Stimulated activated CD4-positive, alpha-beta T cell treated with anti-CD3 and anti-CD28 coated beads, Interleukin-4, amount 100 ng/mL, for 24 hours (primary cell): ENCODE measurements around the gene SLC2A4.
"Not testable (repeated sequence)": the region's sequence is repeated elsewhere in the genome, so short reads cannot be mapped to it uniquely, and the experiment has no call there.

ENCODE experiments used
- DNase-seq: peaks from one replicate; pipeline ENCODE4 v3.0.0-alpha.2; 2020

SLC2A4 gene

DNA sequence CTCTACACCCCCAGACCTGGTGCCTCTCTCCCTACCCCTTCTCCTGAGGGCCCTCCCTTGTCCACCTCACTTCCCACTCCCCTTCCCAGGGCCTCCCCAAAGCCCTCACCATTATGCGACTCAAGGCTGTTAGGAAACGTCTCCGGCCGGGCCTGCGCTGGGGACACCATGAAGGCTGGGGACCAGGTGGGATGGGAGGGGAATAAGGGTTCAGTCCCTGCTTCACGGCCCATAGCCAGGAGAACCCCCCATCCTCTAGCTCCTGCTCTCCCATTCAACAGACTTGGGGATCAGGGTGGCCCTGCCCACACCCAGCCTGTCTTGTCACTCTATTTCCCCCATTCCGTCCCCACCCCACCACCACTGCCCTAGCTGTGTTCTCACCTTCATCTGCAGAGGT, 45.5 kb downstream of the SLC2A4 start:
- DNase-seq = no peak

DNA sequence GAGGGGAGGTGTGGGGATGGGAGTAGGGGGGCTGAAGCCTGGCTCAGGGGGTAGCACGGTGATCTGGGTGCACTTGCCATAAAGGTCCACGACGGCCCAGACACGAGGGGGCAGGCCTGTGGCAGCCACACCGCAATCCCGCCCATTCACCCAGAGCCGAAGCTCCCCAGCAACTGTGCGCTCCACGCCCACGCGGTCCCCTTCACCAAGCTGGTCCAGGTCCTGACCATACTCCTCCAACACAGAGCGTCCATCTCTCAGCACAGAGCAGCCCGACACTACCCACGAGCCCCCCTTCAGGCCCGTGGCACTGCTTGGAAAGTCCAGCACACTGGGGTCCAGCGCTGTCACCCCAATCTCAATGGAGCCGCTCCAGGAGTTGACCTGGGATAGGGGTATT, 46.0 kb downstream of the SLC2A4 start:
- DNase-seq = no peak

DNA sequence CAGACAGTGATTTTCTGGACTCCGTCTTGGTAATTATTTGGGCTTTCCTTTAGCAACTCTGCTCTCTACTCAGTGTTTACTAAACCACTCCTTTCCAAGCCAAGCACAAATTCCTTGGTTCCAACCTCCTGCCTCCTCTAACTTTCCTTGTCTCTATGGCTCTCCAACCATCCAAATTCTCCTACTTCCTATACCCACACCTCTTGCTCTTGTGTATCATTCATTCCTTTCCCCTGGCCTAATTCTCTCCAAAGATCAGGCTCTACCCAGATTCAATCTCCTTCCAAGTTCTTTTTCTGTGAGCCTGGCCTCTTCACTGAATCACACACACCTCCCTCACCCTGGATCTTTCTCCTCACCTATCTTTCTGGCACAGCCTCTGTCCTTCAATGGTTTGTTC, 46.5 kb downstream of the SLC2A4 start:
- DNase-seq = no peak

DNA sequence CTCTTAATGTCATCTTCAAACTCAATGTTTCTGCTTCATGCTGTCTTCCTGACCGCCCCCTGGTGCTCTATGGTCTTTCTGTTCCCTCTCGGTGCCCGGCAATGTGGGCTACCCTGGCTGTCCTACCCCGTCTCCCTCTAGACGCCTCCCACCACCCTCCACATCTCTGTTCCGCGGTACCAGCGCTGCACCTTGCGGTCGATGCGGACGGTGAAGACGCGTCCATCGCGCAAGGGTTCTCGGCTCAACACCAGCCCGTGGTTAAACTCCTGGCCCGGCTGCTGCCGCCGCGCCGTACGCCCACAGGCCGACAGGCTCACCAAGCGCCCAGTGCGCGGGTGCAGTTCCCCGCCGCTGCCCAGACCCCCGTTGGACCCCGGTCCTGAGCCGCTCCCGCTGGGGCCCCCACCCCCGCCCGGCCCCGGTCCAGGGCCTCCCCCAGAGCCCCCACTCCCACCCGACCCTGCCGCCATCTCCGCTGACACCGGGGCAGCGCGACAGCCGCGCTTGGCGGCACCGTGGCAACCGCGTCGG, 47.4 kb downstream of the SLC2A4 start, which contains the start of gene NEURL4:
Gene NEURL4 (minus strand): TSS at position 496 of the 534 bp plus-strand sequence. CDS start 23 bp downstream, at position 473.
- DNase-seq = no peak

GRCh38 chr17:7329374-7329996, 48.0 kb downstream of the SLC2A4 start:
- peak; percentile 96 for DNase-seq

DNA sequence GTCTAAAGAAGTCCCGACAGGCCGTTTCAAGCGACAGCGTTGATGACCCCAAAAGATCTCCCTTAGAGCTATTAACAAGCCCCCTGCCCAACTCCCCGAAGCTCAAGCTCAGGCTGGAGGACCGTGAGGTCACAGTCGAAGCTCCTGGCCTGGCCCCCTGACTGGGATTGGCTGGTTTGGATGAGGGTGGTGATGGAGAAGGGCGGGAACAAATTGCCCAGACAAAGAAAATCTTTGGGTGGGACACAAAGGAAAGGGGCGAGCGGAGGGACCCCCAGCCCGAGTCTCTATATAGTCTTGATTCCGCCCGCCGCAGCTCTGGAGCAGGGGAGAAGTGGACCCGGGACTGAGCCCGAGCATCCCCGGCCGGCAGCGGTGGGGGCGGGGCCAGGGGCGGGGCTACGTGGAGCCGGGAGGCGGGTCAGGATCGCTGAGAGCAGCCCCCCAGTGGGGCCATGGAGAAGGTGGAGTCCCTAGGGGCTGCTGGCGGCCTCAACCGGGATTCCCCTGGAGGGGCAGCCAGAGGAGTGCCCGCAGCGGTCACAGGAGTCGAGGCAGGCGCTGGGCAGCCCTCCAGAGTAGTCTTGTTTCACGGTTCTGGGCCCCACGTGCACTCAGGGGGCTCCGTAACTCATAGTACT, 48.6 kb downstream of the SLC2A4 start:
- peak; percentile 84 for DNase-seq

- DNase-seq = no peak
Observed at GRCh38 chr17:7330638-7331015, 49.1 kb downstream of the SLC2A4 start.

DNA sequence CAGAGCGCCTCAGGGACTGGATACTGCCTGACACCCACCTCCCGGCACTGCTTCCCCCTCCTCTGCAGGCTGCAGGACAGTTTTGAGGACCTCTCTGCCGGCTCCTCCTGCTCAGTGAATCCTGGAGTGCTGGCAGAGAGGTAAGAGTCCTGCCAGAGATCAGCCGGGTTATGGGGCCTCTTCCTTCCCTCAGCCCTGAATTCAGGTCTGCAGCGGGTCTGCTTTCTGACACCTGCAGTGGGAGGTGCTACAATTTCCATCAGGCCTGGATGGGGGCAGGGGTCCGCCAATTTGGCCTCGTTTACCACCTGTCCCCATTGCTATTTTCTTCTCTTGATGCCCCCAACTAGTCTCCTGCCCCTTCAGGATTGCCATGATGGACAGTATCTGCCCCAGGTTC, 50.6 kb downstream of the SLC2A4 start:
- DNase-seq = no peak

DNA sequence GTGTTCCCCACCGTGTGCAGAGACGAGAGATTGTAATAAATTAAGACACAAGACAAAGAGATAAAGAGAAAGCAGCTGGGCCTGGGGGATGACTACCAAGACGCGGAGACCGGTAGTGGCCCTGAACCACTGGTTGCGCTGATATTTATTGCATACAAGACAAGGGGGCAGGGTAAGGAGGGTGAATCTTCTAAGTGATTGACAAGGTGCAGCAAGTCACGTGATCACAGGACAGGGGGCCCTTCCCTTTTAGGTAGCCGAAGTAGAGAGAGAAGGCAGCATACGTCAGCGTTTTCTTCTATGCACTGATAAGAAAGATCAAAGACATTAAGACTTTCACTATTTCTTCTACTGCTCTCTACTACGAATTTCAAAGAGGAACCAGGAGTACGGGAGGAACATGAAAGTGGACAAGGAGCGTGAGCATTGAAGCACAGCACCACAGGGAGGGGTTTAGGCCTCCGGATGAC, 51.1 kb downstream of the SLC2A4 start:
- DNase-seq = not testable (repeated sequence)

GRCh38 chr17:7334938-7335538, 53.5 kb downstream of the SLC2A4 start:
- no peak for DNase-seq

DNA sequence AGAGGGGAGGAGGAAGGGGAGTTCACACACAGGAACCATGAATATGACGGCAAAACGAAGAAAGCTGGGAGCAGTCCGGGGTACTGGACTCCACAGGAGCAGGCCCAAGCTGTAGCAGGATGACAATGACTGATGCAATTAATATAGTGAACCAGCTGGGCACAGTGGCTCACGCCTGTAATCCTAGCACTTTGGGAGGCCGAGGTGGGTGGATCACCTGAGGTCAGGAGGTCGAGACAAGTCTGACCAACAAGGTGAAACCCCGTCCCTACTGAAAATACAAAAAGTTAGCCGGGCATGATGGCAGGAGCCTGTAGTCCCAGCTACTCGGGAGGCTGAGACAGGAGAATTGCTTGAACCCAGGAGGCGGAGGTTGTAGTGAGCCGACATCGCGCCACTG, 54.2 kb downstream of the SLC2A4 start:
- DNase-seq = not testable (repeated sequence)

- peak; percentile 84 for DNase-seq
Observed at GRCh38 chr17:7336240-7337175, 55.0 kb downstream of the SLC2A4 start, which contains the start of gene ACAP1. Gene ACAP1, plus strand, starts transcription at chr17:7336529. Its CDS starts 206 bp downstream, at chr17:7336735.

DNA sequence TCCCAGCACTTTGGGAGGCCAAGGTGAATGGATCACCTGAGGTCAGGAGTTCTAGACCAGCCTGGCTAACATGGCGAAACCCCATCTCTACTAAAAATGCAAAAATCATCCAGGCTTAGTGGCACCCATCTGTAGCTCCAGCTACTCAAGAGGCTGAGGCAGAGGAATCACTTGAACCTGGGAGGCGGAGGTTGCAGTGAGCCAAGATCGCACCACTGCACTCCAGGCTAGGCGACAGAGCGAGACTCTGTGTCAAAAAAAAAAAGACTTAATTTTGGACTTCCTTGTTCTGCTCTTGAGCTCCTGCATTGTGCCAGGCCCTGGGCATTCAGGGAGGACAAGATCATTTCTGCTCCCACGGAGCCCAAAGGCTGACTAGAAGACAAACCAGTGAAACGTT, 56.1 kb downstream of the SLC2A4 start:
- DNase-seq = not testable (repeated sequence)
